HEK293T (cell line): ENCODE data around the gene CHCHD3.

ENCODE experiments used
- ARNT ChIP-seq: fragments of 450-650 bp; IDR thresholded peaks from 2 replicates; pipeline ENCODE4 v1.6.1; 2017; ENCODE audit warnings: mild to moderate bottlenecking
- BHLHE40 ChIP-seq: fragments of 450-650 bp; IDR thresholded peaks from 2 replicates; pipeline ENCODE4 v1.6.1; 2016; ENCODE audit warnings: mild to moderate bottlenecking, moderate library complexity, borderline replicate concordance
- ELF4 ChIP-seq: fragments of 450-650 bp; IDR thresholded peaks from 2 replicates; pipeline ENCODE4 v1.6.1; 2017; ENCODE audit warnings: antibody characterized with exemption
- FOXK2 ChIP-seq: fragments of 450-650 bp; IDR thresholded peaks from 2 replicates; pipeline ENCODE4 v1.6.1; 2016; ENCODE audit warnings: mild to moderate bottlenecking
- L3MBTL2 ChIP-seq: fragments of 450-650 bp; conservative IDR thresholded peaks from 2 replicates; pipeline ENCODE4 v1.6.1; 2016; ENCODE audit warnings: mild to moderate bottlenecking
- NFRKB ChIP-seq: fragments of 450-650 bp; IDR thresholded peaks from 2 replicates; pipeline ENCODE4 v1.6.1; 2016; ENCODE audit warnings: mild to moderate bottlenecking, moderate library complexity
- PKNOX1 ChIP-seq: fragments of 450-650 bp; IDR thresholded peaks from 2 replicates; pipeline ENCODE4 v1.6.1; 2016
- SP1 ChIP-seq: fragments of 450-650 bp; IDR thresholded peaks from 2 replicates; pipeline ENCODE4 v1.6.1; 2017
- SUZ12 ChIP-seq: fragments of 450-650 bp; IDR thresholded peaks from 2 replicates; pipeline ENCODE4 v1.6.1; 2016; ENCODE audit warnings: mild to moderate bottlenecking
- TARDBP ChIP-seq: fragments of 450-650 bp; IDR thresholded peaks from 2 replicates; pipeline ENCODE4 v1.6.1; 2016
- ZNF384 ChIP-seq: fragments of 450-650 bp; IDR thresholded peaks from 2 replicates; pipeline ENCODE4 v1.6.1; 2016

- TF ChIP-seq SUZ12 (no peak), PKNOX1 (no peak), ARNT (no peak), BHLHE40 (no peak), NFRKB (no peak), FOXK2 (no peak), SP1 (no peak), L3MBTL2 (no peak), ZNF384 (no peak), TARDBP (no peak), ELF4 (no peak)
These were observed 29.1 kb downstream of the CHCHD3 start for GRCh38 chr7:133052826-133053225.
